Small intestine (tissue), 7 donors: ENCODE results near the gene KLC1. TPM values are rescaled to one million over a fixed set of nuclear protein-coding genes. Genes with fewer than 3 reads are reported as not detected.

ENCODE experiments used
- DNase-seq, 2 donors: peaks; one replicate each; pipeline versions ENCODE4 v3.0.0 to v3.0.0-alpha.2; 2013
- FAIRE-seq: peaks from 2 replicates; lab custom pipeline; 2012; peaks lifted over from hg19 to GRCh38; lab: Jason Lieb, UNC
- H3K27ac ChIP-seq, 3 donors: one replicate each; pipeline ENCODE4 v1.5.1; 2013; ENCODE audit warnings: low read length in 2 of 3, mild to moderate bottlenecking in 2 of 3, control low read depth in 1 of 3, inconsistent platforms in 1 of 3, low read depth in 1 of 3, moderate library complexity in 1 of 3
- H3K27me3 ChIP-seq, 3 donors: one replicate each; pipeline ENCODE4 v1.6.1; 2013; ENCODE audit warnings: low read length in 3 of 3, inconsistent platforms in 1 of 3; ENCODE audit not compliant: control insufficient read depth in 3 of 3, insufficient read depth in 3 of 3
- H3K36me3 ChIP-seq, 3 donors: one replicate each; pipeline ENCODE4 v1.6.1; 2013; ENCODE audit warnings: low read length in 3 of 3, inconsistent platforms in 1 of 3, low read depth in 1 of 3, mild to moderate bottlenecking in 1 of 3, moderate library complexity in 1 of 3; ENCODE audit not compliant: control insufficient read depth in 3 of 3, insufficient read depth in 2 of 3
- H3K4me1 ChIP-seq, 3 donors: one replicate each; pipeline ENCODE4 v1.6.1; 2013; ENCODE audit warnings: low read length in 2 of 3, inconsistent platforms in 1 of 3, low read depth in 1 of 3, mild to moderate bottlenecking in 1 of 3, moderate library complexity in 1 of 3; ENCODE audit not compliant: control insufficient read depth in 3 of 3, insufficient read depth in 2 of 3
- H3K4me3 ChIP-seq, 3 donors: one replicate each; pipeline ENCODE4 v1.5.1; 2013; ENCODE audit warnings: low read length in 3 of 3, control low read depth in 1 of 3, inconsistent platforms in 1 of 3, low read depth in 1 of 3, mild to moderate bottlenecking in 1 of 3, moderate library complexity in 1 of 3
- H3K9me3 ChIP-seq, 2 donors: one replicate each; pipeline ENCODE4 v1.6.1; 2013; ENCODE audit warnings: low read depth in 1 of 2, low read length in 1 of 2; ENCODE audit not compliant: control insufficient read depth in 2 of 2, insufficient read depth in 1 of 2
- WGBS, 3 donors: extraction: QIAGEN DNeasy Blood & Tissue Kit; methylation state at CpG; one replicate each; pipeline ENCODE4 v1.1.7; 2013; 5-methylcytosine and 5-hydroxymethylcytosine counted together
- polyA plus RNA-seq, 4 donors: library from polyadenylated mRNA; stranded (reverse) in 3 of 4; unstranded in 1 of 4; fragments of 200-250 nt in 3 of 4; fragments of 120-200 nt in 1 of 4; gene quantifications; one replicate each; pipeline versions ENCODE4 v1.2.1 to v1.2.3, GENCODE V29; 2013
- donor health status: healthy with polysubstance abuse.
- donor health status: control.
- donor health status: control.
- donor health status: Bipolar disorder and iron deficiency.
- donor health status: healthy.

The KLC1 gene
- polyA plus RNA-seq, 4 donors, result 45.9 to 74.4 (median 67.4) TPM

DNA sequence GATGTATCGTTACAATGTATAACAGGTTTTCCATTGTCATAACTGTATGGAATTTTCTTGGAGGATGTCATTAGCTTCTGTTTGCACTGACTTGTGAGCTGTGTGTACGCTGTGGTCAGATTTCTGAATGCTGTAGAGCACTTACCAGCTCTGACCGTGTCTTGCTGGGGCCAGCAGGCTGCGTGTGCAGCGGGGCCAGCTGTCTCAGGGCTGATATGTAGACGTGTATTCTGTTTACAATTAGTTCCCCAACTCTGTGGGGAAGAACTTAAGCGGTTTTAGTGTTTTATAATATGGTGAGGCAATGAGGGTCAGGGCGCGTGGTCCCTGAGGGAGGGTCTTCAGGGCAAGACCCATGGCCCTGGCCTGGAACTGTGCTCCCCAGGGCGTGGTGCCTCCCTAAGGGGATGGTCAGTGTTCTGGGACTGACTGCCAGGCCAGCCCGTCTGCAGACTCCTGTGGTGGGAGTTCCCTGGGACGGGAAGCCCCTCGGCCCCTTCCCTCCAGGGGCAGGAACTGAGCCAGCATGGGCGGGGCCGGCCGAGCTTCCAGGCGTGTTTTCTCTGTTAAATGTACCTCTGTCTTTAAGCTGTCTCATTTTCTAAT, 67.6 kb downstream of the KLC1 start:
- H3K4me1 ChIP-seq, result peaks cover 0 to 27% (median 0%) of the 10 kb centered on the region in 3 donors
- H3K9me3 ChIP-seq, result no peaks in the 10 kb centered on the region
- WGBS, 3 donors, result 43 to 73% (median 68%) methylated on average over 17 of the region's 17 CpGs
- no peak overlapping the region for H3K4me3 ChIP-seq
- no peak for DNase-seq
- H3K27ac ChIP-seq, result peak overlapping the region in 2 of 3 donors; percentile 1 to 30
- peaks cover 3 to 83% (median 9%) of the 10 kb centered on the region in 3 donors for H3K36me3 ChIP-seq
- no peaks in the 10 kb centered on the region for H3K27me3 ChIP-seq
- no peak for FAIRE-seq

DNA sequence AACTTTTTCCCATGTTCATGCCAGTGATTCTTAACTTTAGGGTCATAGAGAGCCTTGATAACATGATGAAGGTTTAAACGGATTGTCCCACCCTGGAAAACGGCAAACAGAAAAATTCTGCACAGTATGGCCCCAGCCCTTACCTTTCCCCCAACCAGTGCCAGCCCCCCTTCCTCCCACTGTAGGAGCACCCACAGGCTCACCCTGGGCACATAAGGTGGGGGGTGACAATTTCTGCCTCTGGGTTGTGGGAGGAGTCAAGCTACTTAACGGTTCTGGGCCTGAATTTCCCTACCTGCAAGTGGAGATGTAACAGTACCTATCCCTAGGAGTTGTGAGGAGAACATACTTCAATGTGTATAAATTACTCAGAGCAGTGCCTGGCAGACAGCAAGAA, 68.2 kb downstream of the KLC1 start:
- no peak for FAIRE-seq
- Histone ChIP-seq H3K4me3 (no peak overlapping the region), H3K4me1 (peaks cover 0 to 27% (median 0%) of the 10 kb centered on the region in 3 donors), H3K36me3 (peaks cover 3 to 87% (median 10%) of the 10 kb centered on the region in 3 donors), H3K27me3 (no peaks in the 10 kb centered on the region), H3K9me3 (no peaks in the 10 kb centered on the region), H3K27ac (no peak overlapping the region)
- WGBS, 3 donors, result 34 to 64% (median 61%) methylated on average over 3 of the region's 3 CpGs
- no peak for DNase-seq

DNA sequence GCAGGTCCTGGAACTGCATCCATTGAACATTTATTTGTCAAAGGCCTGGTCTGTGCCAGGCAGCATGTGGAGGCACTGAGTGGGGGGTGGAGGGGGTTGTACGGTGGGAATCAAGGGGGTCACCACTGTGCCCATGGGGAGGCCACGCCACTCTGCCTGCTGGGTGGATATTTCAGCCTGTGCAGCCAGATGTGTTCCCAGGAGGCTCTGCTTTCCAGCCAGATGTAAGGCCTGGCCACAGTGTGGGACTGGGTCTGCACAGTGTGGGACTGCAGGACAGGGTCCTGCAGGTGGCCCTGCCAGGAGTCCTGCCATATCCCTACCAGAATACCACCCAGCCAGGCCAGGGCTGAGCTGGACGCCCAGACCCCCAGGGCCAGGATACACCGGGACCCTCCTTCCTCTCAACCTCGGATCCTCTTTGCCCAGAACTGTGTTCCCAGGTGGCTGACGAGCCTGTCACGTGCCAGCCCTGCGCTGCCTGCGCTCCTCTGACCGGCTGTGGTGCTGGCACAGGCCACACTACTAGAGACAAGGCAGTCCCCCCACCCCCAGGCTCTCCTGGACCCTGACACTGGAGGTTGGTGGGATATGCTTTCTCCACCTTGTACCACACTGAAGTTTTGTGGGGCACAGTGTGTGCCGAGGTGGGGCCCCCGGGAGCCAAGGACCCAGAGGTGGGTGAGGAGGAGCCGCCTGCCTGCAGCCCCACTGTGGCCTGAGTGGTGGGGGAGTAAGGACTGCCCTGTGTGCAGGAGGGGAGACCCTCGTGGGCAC, 68.8 kb downstream of the KLC1 start:
- DNase-seq (no peak), FAIRE-seq (no peak)
- 87 to 90% (median 88%) methylated on average over 11 to 14 of the region's 14 CpGs for WGBS, 3 donors
- H3K4me3 ChIP-seq, result no peak overlapping the region
- no peaks in the 10 kb centered on the region for H3K9me3 ChIP-seq
- H3K27ac ChIP-seq, result peak overlapping the region in 1 of 3 donors; percentile 8
- peaks cover 0 to 27% (median 0%) of the 10 kb centered on the region in 3 donors for H3K4me1 ChIP-seq
- no peaks in the 10 kb centered on the region for H3K27me3 ChIP-seq
- H3K36me3 ChIP-seq, result peaks cover 3 to 88% (median 11%) of the 10 kb centered on the region in 3 donors

DNA sequence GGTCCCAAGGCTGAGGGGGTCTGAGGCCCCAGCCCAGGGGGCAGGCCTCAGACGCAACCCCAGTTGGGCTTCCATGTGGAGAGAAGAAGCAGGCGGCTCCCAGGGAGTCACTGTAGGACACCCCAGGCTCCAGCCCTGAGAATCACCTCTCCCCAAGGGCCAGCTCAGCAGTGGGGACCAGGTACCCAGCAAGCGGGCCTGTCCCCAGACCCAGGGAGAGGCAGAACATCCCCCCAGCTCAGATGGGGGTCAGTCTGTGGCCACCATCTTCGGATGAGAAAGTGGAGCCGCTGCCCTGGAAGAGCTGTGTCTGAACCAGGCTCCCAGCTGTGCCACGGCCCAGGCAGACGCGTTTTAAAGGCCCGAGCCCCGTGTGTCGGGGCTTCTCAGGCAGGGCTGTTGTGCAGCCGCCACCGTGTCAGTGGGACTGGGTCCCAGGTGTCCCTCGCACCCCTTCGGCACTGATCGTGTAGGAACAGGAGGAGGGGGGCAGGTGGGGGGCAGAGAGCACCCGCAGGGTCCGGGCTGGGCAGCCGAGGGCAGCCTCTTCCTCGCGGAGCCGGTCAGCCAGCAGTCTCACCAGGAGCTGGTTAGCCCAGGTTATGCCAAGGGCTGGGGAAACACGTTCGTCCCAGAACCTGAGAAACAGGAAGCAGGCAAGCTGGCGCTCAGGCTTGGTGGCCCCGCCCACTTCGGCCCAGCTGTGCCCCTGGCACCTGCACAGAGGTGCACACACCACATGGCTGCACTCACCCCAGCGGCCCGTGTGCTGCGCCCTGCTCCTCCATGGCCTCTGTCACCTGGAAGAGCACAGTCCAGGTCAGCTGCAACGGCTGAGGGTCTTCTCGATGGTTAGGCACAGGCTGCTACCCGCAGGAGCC, 69.6 kb downstream of the KLC1 start:
- FAIRE-seq, result no peak
- Histone ChIP-seq H3K4me3 (no peak overlapping the region), H3K27ac (peak overlapping the region in 1 of 3 donors; percentile 8), H3K4me1 (peaks cover 0 to 27% (median 0%) of the 10 kb centered on the region in 3 donors), H3K36me3 (peaks cover 3 to 88% (median 11%) of the 10 kb centered on the region in 3 donors), H3K27me3 (no peaks in the 10 kb centered on the region), H3K9me3 (no peaks in the 10 kb centered on the region)
- WGBS, 3 donors, result 30 to 70% (median 51%) methylated on average over 28 to 33 of the region's 33 CpGs
- peak in 1 of 2 donors; percentile 70 for DNase-seq

DNA sequence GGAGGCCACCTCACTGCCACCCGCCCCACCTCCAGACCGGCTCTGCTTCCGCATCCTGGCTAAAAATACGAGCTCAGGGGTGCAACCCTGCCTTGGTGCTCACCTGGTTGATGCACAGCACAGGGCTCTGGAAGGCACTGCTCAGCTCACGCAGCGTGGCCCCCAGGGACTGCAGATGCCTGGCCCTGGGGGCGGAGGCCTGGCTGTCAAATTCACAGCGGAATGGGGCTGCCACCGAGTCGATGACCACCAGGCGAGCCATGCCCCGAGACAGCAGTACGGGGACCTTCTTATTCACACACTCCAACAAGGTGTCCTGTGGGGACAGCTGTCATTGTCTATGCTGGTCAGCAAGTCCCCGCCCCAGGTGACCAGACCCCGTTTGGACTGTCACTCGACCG, 70.2 kb downstream of the KLC1 start:
- no peak for FAIRE-seq
- peaks cover 0 to 27% (median 0%) of the 10 kb centered on the region in 3 donors for H3K4me1 ChIP-seq
- 86 to 94% (median 90%) methylated on average over 17 of the region's 17 CpGs for WGBS, 3 donors
- no peaks in the 10 kb centered on the region for H3K27me3 ChIP-seq
- no peaks in the 10 kb centered on the region for H3K9me3 ChIP-seq
- no peak for DNase-seq
- peaks cover 3 to 88% (median 10%) of the 10 kb centered on the region in 3 donors for H3K36me3 ChIP-seq
- H3K27ac ChIP-seq, result no peak overlapping the region
- H3K4me3 ChIP-seq, result no peak overlapping the region

DNA sequence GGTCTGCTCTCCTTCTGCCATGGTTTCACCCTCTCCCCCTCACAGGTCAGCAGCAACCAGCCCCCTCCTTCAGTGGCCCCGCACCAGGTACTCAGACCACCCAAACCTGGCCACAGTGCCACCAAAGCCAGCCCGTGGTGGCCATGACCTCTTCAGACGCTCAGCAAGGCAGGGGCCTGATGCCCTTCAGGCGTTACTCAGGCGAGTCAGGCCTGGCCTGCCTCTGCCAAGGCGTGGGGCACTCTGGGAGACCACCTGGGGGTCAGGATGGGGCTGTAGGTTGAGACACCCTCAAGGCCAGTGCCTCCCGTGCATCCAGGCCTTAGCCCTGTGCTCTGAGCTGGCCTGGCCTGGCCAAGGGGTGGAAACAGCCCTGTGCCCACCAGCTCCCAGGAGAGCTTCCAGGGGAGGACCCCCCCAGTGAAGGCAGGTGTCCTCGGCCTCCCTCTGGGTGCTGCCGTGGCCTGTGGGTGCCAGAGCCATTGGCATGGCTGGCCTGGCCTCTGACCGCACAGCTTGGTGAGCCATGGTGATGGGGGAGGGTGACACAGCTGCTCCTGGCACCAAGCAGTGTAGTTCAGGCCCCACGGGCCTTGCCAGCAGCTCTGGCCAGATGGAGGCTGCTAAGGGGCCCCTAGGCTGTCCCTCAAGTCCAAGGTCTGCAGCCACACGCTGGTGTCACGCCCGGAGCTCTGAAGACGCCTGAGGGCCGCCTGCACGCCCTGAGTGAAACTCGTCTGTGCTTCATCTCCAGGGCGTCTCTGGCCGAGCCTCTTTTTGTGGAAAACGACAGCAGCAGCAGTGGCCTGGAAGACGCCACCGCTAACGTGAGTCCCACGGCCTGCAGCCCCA, 71.1 kb downstream of the KLC1 start:
- Histone ChIP-seq H3K27me3 (no peaks in the 10 kb centered on the region), H3K4me1 (peaks cover 0 to 27% (median 0%) of the 10 kb centered on the region in 3 donors), H3K27ac (peak overlapping the region in 1 of 3 donors; percentile 61), H3K36me3 (peaks cover 0 to 89% (median 7%) of the 10 kb centered on the region in 3 donors), H3K4me3 (no peak overlapping the region), H3K9me3 (no peaks in the 10 kb centered on the region)
- DNase-seq, result peak in 1 of 2 donors; percentile 77
- WGBS, 3 donors, result 61 to 79% (median 61%) methylated on average over 25 of the region's 25 CpGs
- no peak for FAIRE-seq

DNA sequence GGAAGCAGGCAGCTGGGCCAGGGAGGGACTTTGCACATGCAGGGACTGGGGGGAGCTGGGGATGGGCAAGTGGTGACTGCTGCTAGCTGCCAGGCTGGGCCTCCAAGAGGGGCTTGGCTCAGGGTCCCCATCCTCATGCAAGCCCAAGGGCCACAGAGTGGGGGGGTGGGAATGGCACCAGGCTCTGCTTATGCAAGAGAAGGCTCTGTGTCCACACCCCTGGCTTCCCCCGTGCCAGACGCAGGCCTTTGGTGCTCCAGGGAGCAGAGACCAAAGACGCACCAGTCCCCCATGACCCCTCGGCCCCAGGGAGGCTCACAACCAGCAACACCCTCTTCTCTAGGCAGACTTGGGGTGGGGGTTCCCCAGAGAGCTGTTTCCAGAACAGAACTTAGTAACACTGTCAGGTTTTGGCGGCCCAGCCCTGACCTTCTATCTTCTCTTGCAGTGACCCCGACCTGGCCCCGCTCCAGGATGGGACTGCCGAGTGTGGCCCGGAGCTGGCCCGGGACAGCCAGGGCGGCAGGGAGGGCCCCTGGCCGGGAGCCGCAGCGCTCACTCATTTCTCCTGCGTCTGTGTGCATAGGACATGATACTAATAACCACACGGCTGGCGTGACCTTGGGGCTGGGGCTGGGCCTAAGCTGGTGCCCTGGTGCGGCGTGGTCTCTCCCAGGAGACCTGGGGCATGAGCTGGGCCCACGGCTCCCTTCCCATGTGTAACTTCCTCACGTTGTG, 71.9 kb downstream of the KLC1 start:
- Histone ChIP-seq H3K9me3 (no peaks in the 10 kb centered on the region), H3K27me3 (no peaks in the 10 kb centered on the region), H3K27ac (peak overlapping the region in 1 of 3 donors; percentile 61), H3K36me3 (peaks cover 0 to 91% (median 7%) of the 10 kb centered on the region in 3 donors), H3K4me1 (peaks cover 0 to 23% (median 0%) of the 10 kb centered on the region in 3 donors), H3K4me3 (no peak overlapping the region)
- FAIRE-seq (no peak), DNase-seq (no peak)
- 80 to 88% (median 80%) methylated on average over 21 of the region's 21 CpGs for WGBS, 3 donors
